Natural killer cell (primary cell): ENCODE measurements around the gene ITGA2. TPM values are rescaled to one million over a fixed set of nuclear protein-coding genes. Genes with fewer than 3 reads are reported as not detected.

Experiments used
- ATAC-seq, 3 donors: fragments of 150-1000 bp in 2 of 3; fragments of 200-7000 bp in 1 of 3; cut with Tn5 transposase; 1 replicate in 1 of 3; 2 replicates in 2 of 3; pipeline ENCODE4 v1.10.0; 2021; ENCODE audit warnings: mild to moderate bottlenecking in 2 of 3, moderate library complexity in 2 of 3
- DNase-seq, 2 donors: peaks; one replicate each; pipeline versions ENCODE4 v3.0.0 to v3.0.0-alpha.2; 2013 to 2021; ENCODE audit warnings: mixed read lengths in 1 of 2
- H3K27ac ChIP-seq: one replicate; pipeline ENCODE4 v1.5.1; 2013; ENCODE audit warnings: mild to moderate bottlenecking, low read length
- H3K27me3 ChIP-seq: one replicate; pipeline ENCODE4 v1.6.1; 2013; ENCODE audit warnings: low read length; ENCODE audit not compliant: control insufficient read depth, insufficient read depth
- H3K36me3 ChIP-seq: one replicate; pipeline ENCODE4 v1.6.1; 2013; ENCODE audit warnings: low read length; ENCODE audit not compliant: control insufficient read depth, insufficient read depth
- H3K4me1 ChIP-seq: one replicate; pipeline ENCODE4 v1.6.1; 2013; ENCODE audit warnings: low read length; ENCODE audit not compliant: control insufficient read depth, insufficient read depth
- H3K4me3 ChIP-seq: one replicate; pipeline ENCODE4 v1.5.1; 2013; ENCODE audit warnings: low read length
- H3K9me3 ChIP-seq: one replicate; pipeline ENCODE4 v1.6.1; 2013; ENCODE audit warnings: low read length; ENCODE audit not compliant: control insufficient read depth, insufficient read depth
- H3K27ac Mint-ChIP-seq, 2 donors: one replicate each; pipeline ENCODE4 v1.8.0; 2022; ENCODE audit warnings: mild to moderate bottlenecking in 2 of 2, mixed read lengths in 2 of 2, moderate library complexity in 1 of 2
- H3K27me3 Mint-ChIP-seq, 2 donors: one replicate each; pipeline ENCODE4 v1.8.0; 2022; ENCODE audit warnings: low read depth in 2 of 2, mixed read lengths in 2 of 2
- H3K36me3 Mint-ChIP-seq: one replicate; pipeline ENCODE4 v1.8.0; 2022; ENCODE audit warnings: mixed read lengths
- H3K4me1 Mint-ChIP-seq, 2 donors: one replicate each; pipeline ENCODE4 v1.8.0; 2022; ENCODE audit warnings: mixed read lengths in 2 of 2
- H3K4me3 Mint-ChIP-seq: one replicate; pipeline ENCODE4 v1.8.0; 2022; ENCODE audit warnings: mild to moderate bottlenecking, moderate library complexity, mixed read lengths
- H3K9me3 Mint-ChIP-seq, 2 donors: one replicate each; pipeline ENCODE4 v1.8.0; 2022; ENCODE audit warnings: mixed read lengths in 2 of 2
- WGBS: methylation state at CpG from one replicate; pipeline ENCODE4 v1.1.7; 2013; ENCODE audit warnings: missing lambda C conversion rate; ENCODE audit not compliant: insufficient coverage; 5-methylcytosine and 5-hydroxymethylcytosine counted together
- intact Hi-C: fragments of 100-400 bp; cut with micrococcal nuclease; formaldehyde crosslinking; loops from one replicate; pipeline ENCODE4 v1.14.2; 2022
- total RNA-seq, 4 donors: library from RNA; stranded (reverse); fragments of 120-200 nt in 1 of 4; gene quantifications; one replicate each; pipeline versions ENCODE4 v1.2.3 to v1.2.4, GENCODE V29; 2013 to 2022
- TF ChIP-seq, protein P1 (sequence below): fragments of 200-600 bp; IDR thresholded peaks from one replicate; pipeline ENCODE4 v1.8.0; 2022; ENCODE audit warnings: antibody characterized with exemption

ITGA2 gene
- total RNA-seq, 3 donors from 2014 or later (not counting 1 experiment from before 2014, with no cell fraction given): 0.11 to 0.26 (median 0.20) TPM

GRCh38 chr5:53010814-53011213 lies 21.7 kb downstream of the ITGA2 start:
- H3K36me3 Mint-ChIP-seq: no peaks in the 10 kb centered on the region
- H3K36me3 ChIP-seq: no peaks in the 10 kb centered on the region
- H3K4me1 ChIP-seq: no peaks in the 10 kb centered on the region
- no peak overlapping the region for H3K27ac ChIP-seq
- H3K9me3 Mint-ChIP-seq: no peaks in the 10 kb centered on the region
- ATAC-seq (no peak), DNase-seq (no peak)
- no peak overlapping the region for H3K4me3 ChIP-seq
- H3K9me3 ChIP-seq: no peaks in the 10 kb centered on the region
- H3K27me3 ChIP-seq: no peaks in the 10 kb centered on the region
- H3K27ac Mint-ChIP-seq: no peak overlapping the region
- H3K4me1 Mint-ChIP-seq: no peaks in the 10 kb centered on the region
- TF ChIP-seq, protein P1, sequence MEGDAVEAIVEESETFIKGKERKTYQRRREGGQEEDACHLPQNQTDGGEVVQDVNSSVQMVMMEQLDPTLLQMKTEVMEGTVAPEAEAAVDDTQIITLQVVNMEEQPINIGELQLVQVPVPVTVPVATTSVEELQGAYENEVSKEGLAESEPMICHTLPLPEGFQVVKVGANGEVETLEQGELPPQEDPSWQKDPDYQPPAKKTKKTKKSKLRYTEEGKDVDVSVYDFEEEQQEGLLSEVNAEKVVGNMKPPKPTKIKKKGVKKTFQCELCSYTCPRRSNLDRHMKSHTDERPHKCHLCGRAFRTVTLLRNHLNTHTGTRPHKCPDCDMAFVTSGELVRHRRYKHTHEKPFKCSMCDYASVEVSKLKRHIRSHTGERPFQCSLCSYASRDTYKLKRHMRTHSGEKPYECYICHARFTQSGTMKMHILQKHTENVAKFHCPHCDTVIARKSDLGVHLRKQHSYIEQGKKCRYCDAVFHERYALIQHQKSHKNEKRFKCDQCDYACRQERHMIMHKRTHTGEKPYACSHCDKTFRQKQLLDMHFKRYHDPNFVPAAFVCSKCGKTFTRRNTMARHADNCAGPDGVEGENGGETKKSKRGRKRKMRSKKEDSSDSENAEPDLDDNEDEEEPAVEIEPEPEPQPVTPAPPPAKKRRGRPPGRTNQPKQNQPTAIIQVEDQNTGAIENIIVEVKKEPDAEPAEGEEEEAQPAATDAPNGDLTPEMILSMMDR: no peak
- intact Hi-C loops: no loop called here
- WGBS: 89% methylated on average over 1 of the region's 1 CpG
- no peak overlapping the region for H3K4me3 Mint-ChIP-seq
- peaks cover 2 to 13% of the 10 kb centered on the region in 2 donors for H3K27me3 Mint-ChIP-seq

GRCh38 chr5:53011233-53011632 lies 22.1 kb downstream of the ITGA2 start:
- H3K27me3 Mint-ChIP-seq: peaks cover 2 to 13% of the 10 kb centered on the region in 2 donors
- H3K4me1 Mint-ChIP-seq: no peaks in the 10 kb centered on the region
- WGBS: 96% methylated on average over 1 of the region's 1 CpG
- Histone ChIP-seq H3K4me3 (no peak overlapping the region), H3K9me3 (no peaks in the 10 kb centered on the region), H3K36me3 (no peaks in the 10 kb centered on the region), H3K4me1 (no peaks in the 10 kb centered on the region), H3K27ac (no peak overlapping the region), H3K27me3 (no peaks in the 10 kb centered on the region)
- no peaks in the 10 kb centered on the region for H3K9me3 Mint-ChIP-seq
- ATAC-seq (no peak), DNase-seq (no peak)
- H3K4me3 Mint-ChIP-seq: no peak overlapping the region
- intact Hi-C loops: no loop called here
- TF ChIP-seq, protein P1: no peak
- H3K36me3 Mint-ChIP-seq: no peaks in the 10 kb centered on the region
- H3K27ac Mint-ChIP-seq: no peak overlapping the region

DNA sequence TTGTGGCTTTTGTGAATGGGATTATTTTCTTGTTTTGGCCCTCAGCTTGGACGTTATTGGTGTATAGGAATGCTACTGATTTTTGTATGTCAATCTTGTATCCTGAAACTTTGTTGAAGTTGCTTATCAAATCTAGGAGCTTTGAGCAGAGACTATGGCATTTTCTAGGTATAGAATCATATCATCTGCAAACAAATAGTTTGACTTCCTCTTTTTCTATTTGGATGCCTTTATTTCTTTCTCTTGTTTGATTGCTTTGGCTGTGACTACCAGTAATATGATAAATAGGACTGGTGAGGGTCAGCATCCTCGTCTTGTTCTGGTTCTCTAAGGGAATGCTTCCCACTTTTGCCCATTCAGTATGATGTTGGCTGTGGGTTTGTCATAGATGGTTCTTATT lies 24.7 kb downstream of the ITGA2 start:
- Histone ChIP-seq H3K4me1 (no peaks in the 10 kb centered on the region), H3K36me3 (no peaks in the 10 kb centered on the region), H3K27me3 (no peaks in the 10 kb centered on the region), H3K4me3 (no peak overlapping the region), H3K27ac (no peak overlapping the region), H3K9me3 (no peaks in the 10 kb centered on the region)
- Mint-ChIP-seq H3K27me3 (peaks cover 6 to 13% of the 10 kb centered on the region in 2 donors), H3K4me3 (no peak overlapping the region), H3K4me1 (no peaks in the 10 kb centered on the region), H3K27ac (no peak overlapping the region), H3K36me3 (no peaks in the 10 kb centered on the region), H3K9me3 (peaks cover 0 to 2% of the 10 kb centered on the region in 2 donors)
- intact Hi-C loops: no loop called here
- TF ChIP-seq, protein P1: no peak
- ATAC-seq: no peak
- 52% methylated on average over 2 of the region's 2 CpGs for WGBS
- DNase-seq: no peak

DNA sequence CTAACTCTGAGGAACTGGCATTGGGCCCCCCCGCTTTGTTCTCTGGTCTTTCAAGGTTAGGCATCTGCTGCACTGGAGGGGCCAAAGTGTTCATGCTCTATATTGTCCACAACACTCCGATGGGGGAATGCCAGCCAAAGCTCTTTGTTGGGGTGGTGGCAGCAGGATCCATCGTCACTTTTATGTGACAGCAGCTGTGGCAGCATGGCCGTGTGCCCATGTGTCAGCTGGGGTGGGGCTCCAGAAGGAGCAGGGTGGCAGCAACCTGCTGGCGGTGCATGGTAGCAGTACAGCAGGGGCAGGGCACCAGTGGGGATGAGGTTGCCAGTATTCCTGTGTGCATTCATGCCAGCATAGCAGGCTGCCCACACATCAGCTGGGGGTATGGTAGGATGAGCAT lies 28.2 kb downstream of the ITGA2 start:
- Histone ChIP-seq H3K27ac (no peak overlapping the region), H3K4me3 (no peak overlapping the region), H3K9me3 (no peaks in the 10 kb centered on the region), H3K36me3 (no peaks in the 10 kb centered on the region), H3K27me3 (no peaks in the 10 kb centered on the region), H3K4me1 (no peaks in the 10 kb centered on the region)
- Mint-ChIP-seq H3K27ac (no peak overlapping the region), H3K36me3 (no peaks in the 10 kb centered on the region), H3K9me3 (peaks cover 0 to 2% of the 10 kb centered on the region in 2 donors), H3K27me3 (peaks cover 7 to 9% of the 10 kb centered on the region in 2 donors), H3K4me1 (no peaks in the 10 kb centered on the region), H3K4me3 (no peak overlapping the region)
- intact Hi-C loops: no loop called here
- TF ChIP-seq, protein P1: no peak
- ATAC-seq (no peak), DNase-seq (no peak)
- WGBS: 94% methylated on average over 5 of the region's 5 CpGs
